ENCODE measurements around the gene POTEB2.
"Not testable (repeated sequence)": the region's sequence is repeated elsewhere in the genome, so short reads cannot be mapped to it uniquely, and the experiment has no call there.

POTEB2 gene

GRCh38 chr15:20866214-20866613 is at the start of gene POTEB2:
TSS of gene POTEB2 (minus strand) at chr15:20866314. CDS start at chr15:20866281, 33 bp downstream.
- DNase-seq: not testable (repeated sequence)

- not testable (repeated sequence) for DNase-seq
Observed at GRCh38 chr15:20879916-20880315, 13.8 kb upstream of the POTEB2 start.

GRCh38 chr15:20878464-20878863 is 12.3 kb upstream of the POTEB2 start:
- not testable (repeated sequence) for DNase-seq

GRCh38 chr15:20877819-20878218 is 11.7 kb upstream of the POTEB2 start:
- DNase-seq: not testable (repeated sequence)
